ENCODE measurements around the gene EEA1.
"Not testable (repeated sequence)": the region's sequence is repeated elsewhere in the genome, so short reads cannot be mapped to it uniquely, and the experiment has no call there.

Gene EEA1

GRCh38 chr12:92794814-92795213, 134.3 kb downstream of the EEA1 start:
- TF ChIP-seq CTCF (IDR thresholded peaks at IDR 0.05; ENCODE audit: borderline replicate concordance, insufficient read depth, low read depth, low read length), result no peak
- no peak overlapping the region for H3K4me3 ChIP-seq (ENCODE audit: low read depth, low read length)

GRCh38 chr12:92794356-92794755, 134.7 kb downstream of the EEA1 start:
- H3K4me3 ChIP-seq (ENCODE audit: low read depth, low read length), result not testable (repeated sequence)

GRCh38 chr12:92786045-92786444, 143.1 kb downstream of the EEA1 start:
- TF ChIP-seq CTCF (IDR thresholded peaks at IDR 0.05; ENCODE audit: borderline replicate concordance, insufficient read depth, low read depth, low read length), result no peak

GRCh38 chr12:92785563-92785950, 143.5 kb downstream of the EEA1 start:
- no peak overlapping the region for H3K4me3 ChIP-seq (ENCODE audit: low read depth, low read length)
- no peak for TF ChIP-seq CTCF (IDR thresholded peaks at IDR 0.05; ENCODE audit: borderline replicate concordance, insufficient read depth, low read depth, low read length)

More at GRCh38 chr12:92786045-92786444, 143.1 kb downstream of the EEA1 start:
- no peak overlapping the region for H3K4me3 ChIP-seq (ENCODE audit: low read depth, low read length)

- no peak overlapping the region for H3K4me3 ChIP-seq (ENCODE audit: low read depth, low read length)
These were observed 144.1 kb downstream of the EEA1 start for GRCh38 chr12:92784797-92785562.

GRCh38 chr12:92784356-92784755, 144.7 kb downstream of the EEA1 start:
- TF ChIP-seq CTCF (IDR thresholded peaks at IDR 0.05; ENCODE audit: borderline replicate concordance, insufficient read depth, low read depth, low read length), result no peak
- no peak overlapping the region for H3K4me3 ChIP-seq (ENCODE audit: low read depth, low read length)

More at GRCh38 chr12:92784797-92785562, 144.1 kb downstream of the EEA1 start:
- TF ChIP-seq CTCF (IDR thresholded peaks at IDR 0.05; ENCODE audit: borderline replicate concordance, insufficient read depth, low read depth, low read length), result peak; percentile 26; the same call in 1 of the 2 replicates

GRCh38 chr12:92779902-92780301, 149.2 kb downstream of the EEA1 start:
- no peak overlapping the region for H3K4me3 ChIP-seq (ENCODE audit: low read depth, low read length)
- no peak for TF ChIP-seq CTCF (IDR thresholded peaks at IDR 0.05; ENCODE audit: borderline replicate concordance, insufficient read depth, low read depth, low read length)
